GM12872 (cell line): ENCODE data around the gene SLC7A10.

Experiments
- CTCF ChIP-seq: IDR thresholded peaks from 3 replicates; pipeline ENCODE4 v1.5.1; 2011; ENCODE audit warnings: low read depth, mild to moderate bottlenecking, low read length, moderate library complexity; ENCODE audit not compliant: insufficient read depth

SLC7A10 gene

GRCh38 chr19:33227242-33227650, 1.6 kb upstream of the SLC7A10 start:
- no peak for TF ChIP-seq CTCF

GRCh38 chr19:33226550-33227241, 1.0 kb upstream of the SLC7A10 start:
- TF ChIP-seq CTCF = no peak

- no peak for TF ChIP-seq CTCF
Measured at GRCh38 chr19:33224694-33225457, 774 bp downstream of the SLC7A10 start.

GRCh38 chr19:33221638-33222037, 4.0 kb downstream of the SLC7A10 start:
- TF ChIP-seq CTCF = no peak

GRCh38 chr19:33220735-33221134, 4.9 kb downstream of the SLC7A10 start:
- TF ChIP-seq CTCF = no peak

GRCh38 chr19:33220115-33220514, 5.5 kb downstream of the SLC7A10 start:
- TF ChIP-seq CTCF = no peak

GRCh38 chr19:33219261-33219815, 6.3 kb downstream of the SLC7A10 start:
- TF ChIP-seq CTCF = peak; percentile 41; the same call in 2 of the 3 replicates
